Islet precursor cell (in vitro differentiated cells): ENCODE measurements around the gene LRRN2.

Source experiments
- DNase-seq: peaks from one replicate; pipeline ENCODE4 v3.0.0-alpha.2; 2018

LRRN2 gene

GRCh38 chr1:204626381-204626780 is 59.2 kb downstream of the LRRN2 start:
- DNase-seq: no peak

- peak; percentile 76 for DNase-seq
Measured at GRCh38 chr1:204624631-204625216, 60.8 kb downstream of the LRRN2 start.

DNA sequence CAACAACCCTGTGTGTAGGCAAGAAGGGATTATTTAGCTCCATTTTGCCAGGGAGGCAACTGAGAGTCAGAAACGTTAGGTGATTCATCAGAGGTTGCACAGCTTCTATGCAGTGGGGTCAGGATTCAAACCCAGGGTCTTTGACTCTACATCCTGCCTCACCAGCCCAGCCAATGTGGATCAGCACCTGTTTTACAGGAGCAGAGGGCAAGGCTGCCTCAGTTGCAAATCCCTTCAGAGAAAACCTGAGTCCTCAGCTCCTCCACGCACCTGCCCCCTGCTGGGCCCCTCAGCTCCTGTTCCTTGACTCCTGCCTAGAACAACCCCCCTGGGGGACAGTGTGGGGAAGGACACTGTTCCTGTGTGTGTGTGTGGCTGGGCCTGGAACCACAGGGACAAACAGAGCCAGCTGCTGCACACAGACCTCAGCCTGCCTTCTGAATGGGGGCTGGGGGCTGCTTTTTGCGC is 61.6 kb downstream of the LRRN2 start:
- peak; percentile 85 for DNase-seq

DNA sequence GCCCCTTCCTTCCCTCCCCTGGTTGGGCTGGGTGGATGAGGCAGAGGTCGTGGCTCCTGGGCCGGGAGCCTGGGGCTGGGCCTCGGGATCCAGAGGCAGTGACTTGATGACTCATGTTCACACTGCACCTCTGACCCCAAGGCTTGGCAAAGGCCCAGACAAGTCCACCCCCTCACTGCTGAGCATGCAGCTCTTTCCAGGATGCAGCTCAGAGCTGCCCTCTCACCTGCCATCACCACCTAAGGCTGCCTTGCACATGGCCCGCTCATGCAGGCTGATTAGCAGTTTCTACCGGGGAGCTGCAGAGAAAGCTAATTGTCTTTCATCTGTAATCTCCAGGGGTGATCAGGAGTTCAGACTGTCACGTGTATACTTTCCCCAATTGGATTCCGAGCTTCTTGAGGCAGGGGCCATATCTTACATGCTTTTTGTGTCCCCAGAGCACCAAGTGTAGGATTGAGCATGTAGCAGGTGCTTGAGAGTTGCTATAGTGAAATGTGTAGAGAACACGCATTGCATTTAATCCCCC is 62.1 kb downstream of the LRRN2 start:
- DNase-seq: peak; percentile 92

DNA sequence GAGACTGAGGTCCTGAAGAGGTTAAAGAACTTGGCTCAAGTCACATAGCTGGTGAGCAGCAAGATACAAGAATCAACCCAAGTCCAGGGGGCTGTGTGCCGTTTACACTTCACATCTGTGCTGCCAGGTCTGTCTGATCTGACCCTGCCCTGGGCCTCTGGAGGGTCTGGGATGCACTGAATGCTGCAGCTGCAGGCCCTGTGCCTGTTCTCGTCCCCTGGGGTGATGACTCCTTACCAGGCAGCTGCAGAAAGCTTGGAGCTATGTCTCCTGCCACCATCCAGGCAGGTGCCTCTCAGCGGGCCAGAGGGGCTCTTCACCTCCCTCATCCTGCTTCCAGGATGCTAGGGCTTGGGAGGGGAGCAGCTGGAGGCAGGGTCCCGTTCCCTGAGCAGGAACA is 63.5 kb downstream of the LRRN2 start:
- no peak for DNase-seq

DNA sequence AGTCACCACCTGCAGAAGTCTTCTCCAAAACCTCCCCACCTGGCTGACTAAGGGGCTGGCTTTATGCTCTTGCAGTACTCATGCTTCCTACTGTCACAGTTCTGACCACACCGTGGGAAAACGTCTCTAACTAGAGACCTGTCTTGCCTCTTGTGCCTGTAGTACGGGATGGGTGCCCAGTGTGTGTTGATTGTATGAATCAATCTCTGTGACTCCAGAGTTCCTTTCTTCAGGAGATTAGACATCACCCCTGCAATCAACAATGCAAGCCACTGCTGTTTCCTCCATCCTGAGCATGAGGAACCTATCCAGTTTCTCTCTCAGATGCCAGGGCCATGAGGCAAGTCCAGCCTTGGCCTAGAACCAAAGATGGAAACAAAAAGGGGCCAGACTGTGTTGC is 64.1 kb downstream of the LRRN2 start:
- no peak for DNase-seq

GRCh38 chr1:204619721-204620120 is 65.8 kb downstream of the LRRN2 start:
- no peak for DNase-seq

GRCh38 chr1:204618148-204618760 is 67.3 kb downstream of the LRRN2 start:
- no peak for DNase-seq

- no peak for DNase-seq
Measured at GRCh38 chr1:204617256-204618147, 68.0 kb downstream of the LRRN2 start.

GRCh38 chr1:204616641-204617040 is 68.9 kb downstream of the LRRN2 start:
- no peak for DNase-seq

GRCh38 chr1:204615881-204616280 is 69.7 kb downstream of the LRRN2 start:
- no peak for DNase-seq

DNA sequence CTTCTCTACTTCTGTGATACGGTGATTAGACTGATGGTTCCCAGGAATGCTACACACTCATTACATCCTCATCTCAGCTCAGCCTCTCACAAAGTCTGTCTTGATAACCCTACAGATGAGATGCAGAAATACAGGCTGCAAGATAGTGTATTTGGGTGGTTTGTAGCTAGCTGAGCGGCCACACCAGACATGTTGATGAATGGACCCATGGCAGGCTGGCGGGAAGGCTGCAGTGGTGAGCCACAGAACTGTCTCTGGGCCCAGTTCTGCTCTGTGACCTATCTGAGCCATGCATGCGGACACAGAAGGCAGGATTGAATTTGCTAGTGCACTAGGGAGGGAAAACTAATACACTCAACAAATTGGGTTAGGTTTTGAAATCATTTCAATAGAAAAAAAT is 71.9 kb downstream of the LRRN2 start:
- DNase-seq: no peak

- no peak for DNase-seq
Measured at GRCh38 chr1:204612326-204612725, 73.2 kb downstream of the LRRN2 start.

DNA sequence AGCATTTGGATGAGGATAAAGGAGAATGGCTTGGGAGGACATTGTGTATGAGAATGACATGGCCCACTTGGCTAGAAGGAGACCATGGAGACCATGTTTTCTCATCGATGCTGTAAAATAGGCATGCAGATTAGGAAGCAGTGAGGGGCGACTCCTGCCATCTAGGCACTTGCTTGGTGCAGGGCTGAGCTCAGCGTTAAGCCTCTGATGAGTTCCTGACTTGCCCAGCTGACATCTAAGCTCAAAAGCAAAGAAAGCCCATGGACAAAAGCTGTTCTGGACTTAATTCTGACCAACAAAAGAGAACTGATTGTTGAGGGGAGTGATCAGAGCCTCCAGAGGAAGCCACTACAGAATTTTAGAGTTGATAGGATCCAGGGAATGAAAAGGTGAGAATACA is 74.5 kb downstream of the LRRN2 start:
- DNase-seq: no peak

DNA sequence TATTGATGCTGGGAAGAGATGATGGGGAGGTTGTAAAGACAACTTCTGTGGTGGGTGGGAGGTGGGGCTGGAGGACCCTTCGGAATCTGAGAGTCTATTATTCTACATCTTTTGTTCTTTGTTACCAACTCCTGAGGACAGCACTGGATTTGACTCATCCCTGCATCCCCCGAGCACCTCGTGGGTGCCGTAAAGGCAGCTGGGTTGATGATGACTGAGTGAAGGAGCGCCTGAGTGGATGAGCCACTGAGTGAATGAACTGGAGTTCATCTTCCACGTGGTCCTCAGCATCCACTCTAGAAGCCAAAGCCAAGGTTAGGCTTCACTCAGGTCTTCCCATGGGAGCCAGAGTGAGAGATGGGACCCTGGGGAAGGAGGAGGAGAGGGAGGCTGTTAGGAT is 77.6 kb downstream of the LRRN2 start:
- DNase-seq: no peak

DNA sequence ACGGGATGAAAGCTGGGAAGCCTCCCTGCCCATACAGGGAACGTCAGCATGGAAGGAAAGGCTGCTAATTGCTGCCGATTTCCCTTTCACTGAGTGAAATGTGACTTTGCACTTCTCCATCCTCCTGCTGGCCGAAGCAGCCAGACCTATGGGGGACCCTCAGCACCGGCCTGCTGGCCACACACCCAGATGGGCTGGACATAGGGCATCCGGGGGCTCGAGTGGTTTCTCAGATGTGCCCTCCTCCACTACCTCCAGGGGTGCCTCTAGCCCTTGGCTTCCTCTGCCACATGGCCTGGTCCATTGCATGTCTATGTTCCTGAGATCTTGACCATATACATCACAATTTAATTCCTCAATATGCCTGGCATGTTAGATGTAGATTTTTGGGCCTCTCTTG is 79.7 kb downstream of the LRRN2 start:
- no peak for DNase-seq

GRCh38 chr1:204602871-204603542 is 82.5 kb downstream of the LRRN2 start:
- DNase-seq: no peak

DNA sequence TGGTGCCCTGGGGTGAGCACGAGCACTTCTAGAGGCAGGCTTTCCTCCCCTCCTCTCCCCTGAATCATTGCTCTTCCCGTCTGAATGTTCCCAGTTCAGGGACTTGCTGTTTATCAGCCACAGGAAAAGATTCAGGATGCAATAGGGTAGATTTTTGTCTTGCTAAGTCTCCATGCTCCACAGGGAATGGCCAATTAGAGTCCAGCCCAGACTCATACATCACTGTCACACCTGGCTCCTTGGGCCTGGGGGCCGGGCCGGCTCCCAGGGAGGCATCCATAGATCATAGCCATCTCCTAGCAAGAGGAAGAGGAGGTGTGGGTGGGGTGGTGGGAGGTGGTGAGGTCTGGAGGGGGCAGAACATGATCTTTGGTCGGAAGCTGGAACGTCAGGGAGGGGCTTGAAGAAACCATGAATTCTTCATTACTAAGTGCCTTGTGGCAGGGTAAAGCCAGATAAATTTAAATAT is 83.4 kb downstream of the LRRN2 start:
- DNase-seq: no peak

GRCh38 chr1:204600968-204601367 is 84.6 kb downstream of the LRRN2 start:
- DNase-seq: no peak

DNA sequence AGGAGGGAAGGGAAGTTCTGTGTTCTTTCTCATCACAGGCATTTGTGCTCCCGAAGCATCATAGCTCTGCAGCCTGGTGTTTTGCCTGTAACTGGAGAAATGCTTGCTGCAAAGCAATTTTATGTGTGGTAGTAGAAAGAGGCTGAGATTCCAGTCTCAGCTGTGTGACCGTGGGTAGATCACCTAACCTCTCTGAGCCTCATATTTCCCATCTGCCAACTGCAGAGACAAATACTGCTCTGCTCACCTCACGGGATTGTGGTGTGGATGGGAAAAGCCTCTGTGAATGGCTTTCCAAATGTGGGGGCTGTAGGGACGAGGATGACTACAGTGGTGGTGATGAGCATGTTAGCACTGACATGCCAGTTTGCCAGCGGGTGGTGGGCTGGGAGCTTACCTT is 85.3 kb downstream of the LRRN2 start:
- no peak for DNase-seq

DNA sequence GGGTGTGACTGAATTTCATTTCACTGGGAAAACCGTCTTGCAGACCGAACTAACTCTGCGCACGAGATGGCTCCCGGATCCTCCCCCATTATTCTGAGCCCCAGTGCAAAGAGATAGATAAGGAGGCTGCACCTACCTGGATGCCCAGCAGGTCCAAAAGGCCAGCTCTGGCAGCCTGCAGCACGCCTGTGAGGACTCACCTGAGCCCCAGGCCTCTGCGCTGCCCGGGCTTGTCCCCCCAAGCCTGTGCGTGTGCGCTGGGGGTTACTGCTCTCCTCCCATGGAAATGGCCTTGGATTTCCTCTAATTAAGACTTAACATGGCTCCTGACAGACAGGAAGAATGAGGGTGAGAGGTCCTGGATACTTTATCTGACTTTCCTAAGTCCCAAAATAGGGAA is 85.9 kb downstream of the LRRN2 start:
- no peak for DNase-seq

DNA sequence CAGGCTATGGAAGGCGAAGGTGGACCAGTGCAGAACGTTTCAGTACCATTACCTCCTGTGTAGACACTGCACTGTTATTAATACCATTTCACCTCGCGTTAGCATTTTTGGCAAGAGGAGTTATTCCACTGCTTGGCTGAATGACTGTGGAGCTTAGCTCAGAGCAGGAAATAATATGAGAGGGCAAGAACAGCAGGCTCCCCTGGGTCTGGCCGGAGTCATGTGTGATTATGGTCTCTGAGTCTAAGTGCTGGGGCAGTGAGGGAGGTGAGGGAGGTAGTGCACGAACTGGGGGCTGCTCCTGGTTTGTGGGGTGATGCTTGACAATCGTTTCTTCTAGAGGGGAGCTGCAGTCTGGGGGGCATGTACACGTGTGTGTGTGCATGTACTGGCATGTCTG is 86.4 kb downstream of the LRRN2 start:
- no peak for DNase-seq

DNA sequence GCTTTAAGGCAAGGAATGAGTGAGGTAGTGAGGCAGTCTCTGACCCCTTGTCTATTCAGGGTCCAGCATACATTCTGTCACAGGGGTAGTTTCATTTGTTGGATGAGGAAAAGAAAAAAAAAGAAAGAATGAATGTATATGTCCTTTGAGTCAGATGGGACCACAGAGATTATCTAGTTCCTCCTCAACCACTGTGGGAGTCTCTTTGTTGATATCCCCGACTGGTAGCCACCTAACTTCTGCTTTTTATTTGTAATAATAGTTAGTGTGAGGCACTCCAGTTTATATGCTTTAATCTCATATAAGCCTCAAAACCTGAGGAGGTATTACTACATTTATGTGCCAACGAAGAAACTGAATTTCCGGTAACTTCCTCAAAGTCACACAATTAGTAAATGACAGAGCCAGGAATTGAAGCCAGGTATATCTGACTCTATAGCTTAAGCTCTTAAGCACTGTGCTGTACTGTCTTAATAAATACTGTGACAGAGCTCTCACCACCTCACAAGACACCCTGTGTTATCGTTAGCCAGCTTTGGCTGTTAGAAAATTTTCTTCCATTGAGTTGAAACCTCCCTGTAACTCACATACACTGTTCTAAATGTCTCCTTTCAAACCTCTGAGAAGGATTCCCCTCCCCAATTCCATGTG is 87.1 kb downstream of the LRRN2 start:
- no peak for DNase-seq
